Measurements from ENCODE around the gene H2AZ1. TPM values are rescaled to one million over a fixed set of nuclear protein-coding genes. Genes with fewer than 3 reads are reported as not detected.

H2AZ1 gene
- total and polyA plus RNA-seq, 9 of the 15 experiments (the other 6 are each of a cell fraction or from before 2014, with no cell fraction given), result 605 to 4,380 (median 768) TPM

DNA sequence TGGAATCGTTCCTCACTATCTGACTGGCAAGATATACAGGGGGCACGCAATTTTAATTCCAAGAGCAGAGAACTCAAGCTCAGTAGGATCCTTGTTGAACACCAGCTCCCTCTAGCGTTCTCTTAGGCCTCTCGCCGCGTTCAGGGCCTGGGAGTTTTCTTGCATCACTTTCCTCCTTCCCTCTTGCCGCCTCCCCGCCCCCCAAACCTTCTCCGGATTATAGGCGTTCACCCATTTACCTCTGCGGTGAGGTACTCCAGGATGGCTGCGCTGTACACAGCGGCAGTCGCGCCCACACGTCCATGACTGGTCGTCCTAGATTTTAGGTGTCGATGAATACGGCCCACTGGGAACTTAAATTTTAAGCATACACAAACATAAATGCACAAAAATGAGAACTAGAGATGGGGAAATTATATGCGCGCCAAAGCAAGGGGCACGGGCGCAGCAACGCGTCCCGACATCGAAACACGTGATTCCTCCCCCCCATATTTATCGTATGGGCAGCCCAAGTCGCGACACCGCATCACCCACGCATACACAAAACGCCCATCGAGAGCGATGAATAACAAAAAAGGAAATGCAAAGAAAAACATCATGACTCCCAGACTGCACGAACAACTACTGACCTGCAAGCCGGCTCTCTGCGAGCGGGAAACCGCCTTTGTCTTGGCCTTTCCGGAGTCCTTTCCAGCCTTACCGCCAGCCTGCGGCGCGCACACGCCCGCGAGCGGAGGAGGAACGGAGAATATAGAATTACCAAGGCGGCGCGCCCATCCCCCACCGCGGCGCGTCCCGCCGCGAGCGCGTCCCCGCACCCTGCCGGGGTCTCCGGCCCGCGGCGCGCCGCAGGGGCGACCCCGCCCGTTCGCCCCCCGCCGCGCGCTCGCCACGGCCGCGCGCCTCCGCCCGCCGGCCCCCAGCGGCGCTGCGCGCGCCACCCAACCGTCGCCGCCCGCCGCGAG, 759 bp downstream of the H2AZ1 start (continued):
- TF ChIP-seq PTBP1 (IDR thresholded peaks at IDR 0.05; ENCODE audit: low read depth, low read length), result peak; percentile 40; the same call in 1 of the 2 replicates
- TF ChIP-seq MED1 (CRISPR knock-in tag; IDR thresholded peaks at IDR 0.05; ENCODE audit: borderline replicate concordance), result no peak
- TF ChIP-seq, protein P1, sequence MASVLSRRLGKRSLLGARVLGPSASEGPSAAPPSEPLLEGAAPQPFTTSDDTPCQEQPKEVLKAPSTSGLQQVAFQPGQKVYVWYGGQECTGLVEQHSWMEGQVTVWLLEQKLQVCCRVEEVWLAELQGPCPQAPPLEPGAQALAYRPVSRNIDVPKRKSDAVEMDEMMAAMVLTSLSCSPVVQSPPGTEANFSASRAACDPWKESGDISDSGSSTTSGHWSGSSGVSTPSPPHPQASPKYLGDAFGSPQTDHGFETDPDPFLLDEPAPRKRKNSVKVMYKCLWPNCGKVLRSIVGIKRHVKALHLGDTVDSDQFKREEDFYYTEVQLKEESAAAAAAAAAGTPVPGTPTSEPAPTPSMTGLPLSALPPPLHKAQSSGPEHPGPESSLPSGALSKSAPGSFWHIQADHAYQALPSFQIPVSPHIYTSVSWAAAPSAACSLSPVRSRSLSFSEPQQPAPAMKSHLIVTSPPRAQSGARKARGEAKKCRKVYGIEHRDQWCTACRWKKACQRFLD (CRISPR knock-in tag; IDR thresholded peaks at IDR 0.05), result peak; percentile 51; the same call in 1 of the 2 replicates
- TF ChIP-seq MGA (IDR thresholded peaks at IDR 0.05), result 0 out of 2 replicates have a peak, but pooled peaks have one; percentile 12
- TF ChIP-seq, protein P2, sequence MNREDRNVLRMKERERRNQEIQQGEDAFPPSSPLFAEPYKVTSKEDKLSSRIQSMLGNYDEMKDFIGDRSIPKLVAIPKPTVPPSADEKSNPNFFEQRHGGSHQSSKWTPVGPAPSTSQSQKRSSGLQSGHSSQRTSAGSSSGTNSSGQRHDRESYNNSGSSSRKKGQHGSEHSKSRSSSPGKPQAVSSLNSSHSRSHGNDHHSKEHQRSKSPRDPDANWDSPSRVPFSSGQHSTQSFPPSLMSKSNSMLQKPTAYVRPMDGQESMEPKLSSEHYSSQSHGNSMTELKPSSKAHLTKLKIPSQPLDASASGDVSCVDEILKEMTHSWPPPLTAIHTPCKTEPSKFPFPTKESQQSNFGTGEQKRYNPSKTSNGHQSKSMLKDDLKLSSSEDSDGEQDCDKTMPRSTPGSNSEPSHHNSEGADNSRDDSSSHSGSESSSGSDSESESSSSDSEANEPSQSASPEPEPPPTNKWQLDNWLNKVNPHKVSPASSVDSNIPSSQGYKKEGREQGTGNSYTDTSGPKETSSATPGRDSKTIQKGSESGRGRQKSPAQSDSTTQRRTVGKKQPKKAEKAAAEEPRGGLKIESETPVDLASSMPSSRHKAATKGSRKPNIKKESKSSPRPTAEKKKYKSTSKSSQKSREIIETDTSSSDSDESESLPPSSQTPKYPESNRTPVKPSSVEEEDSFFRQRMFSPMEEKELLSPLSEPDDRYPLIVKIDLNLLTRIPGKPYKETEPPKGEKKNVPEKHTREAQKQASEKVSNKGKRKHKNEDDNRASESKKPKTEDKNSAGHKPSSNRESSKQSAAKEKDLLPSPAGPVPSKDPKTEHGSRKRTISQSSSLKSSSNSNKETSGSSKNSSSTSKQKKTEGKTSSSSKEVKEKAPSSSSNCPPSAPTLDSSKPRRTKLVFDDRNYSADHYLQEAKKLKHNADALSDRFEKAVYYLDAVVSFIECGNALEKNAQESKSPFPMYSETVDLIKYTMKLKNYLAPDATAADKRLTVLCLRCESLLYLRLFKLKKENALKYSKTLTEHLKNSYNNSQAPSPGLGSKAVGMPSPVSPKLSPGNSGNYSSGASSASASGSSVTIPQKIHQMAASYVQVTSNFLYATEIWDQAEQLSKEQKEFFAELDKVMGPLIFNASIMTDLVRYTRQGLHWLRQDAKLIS (CRISPR knock-in tag; IDR thresholded peaks at IDR 0.05), result 0 out of 2 replicates have a peak, but pooled peaks have one; percentile 77

Measured in K562 (cell line).